Psoas muscle (tissue), 8 donors: ENCODE data around the gene FBXW5. TPM values are rescaled to one million over a fixed set of nuclear protein-coding genes. Genes with fewer than 3 reads are reported as not detected.

Experiments
- ATAC-seq, 4 donors: fragments of 200-7000 bp; cut with Tn5 transposase; one replicate each; pipeline ENCODE4 v1.9.1; 2020; ENCODE audit warnings: moderate library complexity in 3 of 4, mild to moderate bottlenecking in 2 of 4
- DNase-seq, 2 donors: peaks; one replicate each; pipeline ENCODE4 v3.0.0-alpha.2; 2020
- H3K27ac ChIP-seq: fragments of 200-600 bp; one replicate; pipeline ENCODE4 v1.8.0; 2022
- H3K27me3 ChIP-seq, 3 donors: fragments of 200-600 bp in 1 of 3; one replicate each; pipeline versions ENCODE4 v1.6.1 to v1.8.0; 2013 to 2022; ENCODE audit warnings: low read length in 2 of 3, mild to moderate bottlenecking in 2 of 3, moderate library complexity in 1 of 3; ENCODE audit not compliant: insufficient read depth in 3 of 3
- H3K36me3 ChIP-seq, 2 donors: fragments of 200-600 bp in 1 of 2; one replicate each; pipeline versions ENCODE4 v1.6.1 to v1.8.0; 2013 to 2022; ENCODE audit warnings: low read depth in 1 of 2, mild to moderate bottlenecking in 1 of 2, moderate library complexity in 1 of 2; ENCODE audit not compliant: insufficient read depth in 1 of 2
- H3K4me1 ChIP-seq: fragments of 200-600 bp; one replicate; pipeline ENCODE4 v1.8.0; 2022
- H3K4me3 ChIP-seq: fragments of 200-600 bp; one replicate; pipeline ENCODE4 v1.8.0; 2022; ENCODE audit warnings: mild to moderate bottlenecking
- H3K9me3 ChIP-seq: fragments of 200-600 bp; one replicate; pipeline ENCODE4 v1.8.0; 2022
- WGBS, 3 donors: extraction: QIAGEN DNeasy Blood & Tissue Kit; methylation state at CpG; one replicate each; pipeline versions ENCODE4 v1.1.6 to v1.1.7; 2013; 5-methylcytosine and 5-hydroxymethylcytosine counted together
- intact Hi-C, 2 donors: fragments of 100-400 bp; cut with DNase I; formaldehyde crosslinking; loops; one replicate each; pipeline versions ENCODE4 v1.11.0 to v1.14.2; 2022
- polyA plus RNA-seq, 3 donors: library from polyadenylated mRNA; stranded (reverse); fragments of 200-250 nt; gene quantifications; one replicate each; pipeline ENCODE4 v1.2.3, GENCODE V29; 2013
- total RNA-seq, 4 donors: library from RNA; stranded (reverse); fragmentation: NEBNext Ultra II Directional in 2 of 4; extraction: Animal tissue kit (Norgen Biotek cat#: 25700) in 2 of 4; gene quantifications; one replicate each; pipeline versions ENCODE4 v1.2.1 to v1.2.4, GENCODE V29; 2021 to 2023
- TF ChIP-seq, protein P1 (sequence below): fragments of 200-600 bp; IDR thresholded peaks from one replicate; pipeline ENCODE4 v1.8.0; 2022; ENCODE audit warnings: antibody characterized with exemption
- donor health status: healthy with polysubstance abuse.
- donor health status: DM: no; HTN: no; CAD: no; lungs with moderate emphysema.
- donor health status: Bipolar disorder and iron deficiency.
- donor health status: healthy.
- donor health status: DM: yes; HTN: yes; CAD: no.
- donor health status: DM: no; HTN: no; CAD: no.
- donor health status: DM: no; HTN: no; CAD: no.
- donor health status: DM: yes; HTN: yes; CAD: no.

Gene FBXW5
- total and polyA plus RNA-seq, 7 donors = 135 to 261 (median 202) TPM

DNA sequence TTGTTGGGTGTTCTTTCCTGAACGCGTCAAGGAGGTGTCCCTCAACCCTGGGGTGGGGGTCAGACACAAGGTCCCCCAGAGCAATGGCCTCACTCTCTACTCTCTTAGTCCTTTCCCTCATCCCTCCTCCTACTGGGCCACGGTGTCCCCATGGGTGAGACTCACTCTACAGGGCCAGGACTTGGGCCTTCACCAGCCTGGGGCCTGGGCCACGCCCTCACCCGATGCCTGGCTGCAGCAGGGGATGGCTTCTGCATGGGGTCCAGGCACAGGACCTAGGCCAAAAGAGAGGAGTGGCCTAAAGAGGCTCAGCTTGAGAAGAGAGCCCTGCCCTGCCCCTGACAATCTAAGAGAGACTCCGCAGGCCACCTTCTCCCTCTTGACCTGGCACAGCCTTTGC is 13.4 kb upstream of the FBXW5 start:
- intact Hi-C loops = no loop called here
- Histone ChIP-seq H3K4me3 (no peak overlapping the region), H3K27ac (no peak overlapping the region), H3K9me3 (no peaks in the 10 kb centered on the region), H3K4me1 (no peaks in the 10 kb centered on the region), H3K36me3 (no peaks in the 10 kb centered on the region), H3K27me3 (peaks cover 0 to 5% (median 0%) of the 10 kb centered on the region in 3 donors)
- DNase-seq (no peak), ATAC-seq (no peak)
- 82 to 95% (median 85%) methylated on average over 6 of the region's 6 CpGs for WGBS, 3 donors
- TF ChIP-seq, protein P1, sequence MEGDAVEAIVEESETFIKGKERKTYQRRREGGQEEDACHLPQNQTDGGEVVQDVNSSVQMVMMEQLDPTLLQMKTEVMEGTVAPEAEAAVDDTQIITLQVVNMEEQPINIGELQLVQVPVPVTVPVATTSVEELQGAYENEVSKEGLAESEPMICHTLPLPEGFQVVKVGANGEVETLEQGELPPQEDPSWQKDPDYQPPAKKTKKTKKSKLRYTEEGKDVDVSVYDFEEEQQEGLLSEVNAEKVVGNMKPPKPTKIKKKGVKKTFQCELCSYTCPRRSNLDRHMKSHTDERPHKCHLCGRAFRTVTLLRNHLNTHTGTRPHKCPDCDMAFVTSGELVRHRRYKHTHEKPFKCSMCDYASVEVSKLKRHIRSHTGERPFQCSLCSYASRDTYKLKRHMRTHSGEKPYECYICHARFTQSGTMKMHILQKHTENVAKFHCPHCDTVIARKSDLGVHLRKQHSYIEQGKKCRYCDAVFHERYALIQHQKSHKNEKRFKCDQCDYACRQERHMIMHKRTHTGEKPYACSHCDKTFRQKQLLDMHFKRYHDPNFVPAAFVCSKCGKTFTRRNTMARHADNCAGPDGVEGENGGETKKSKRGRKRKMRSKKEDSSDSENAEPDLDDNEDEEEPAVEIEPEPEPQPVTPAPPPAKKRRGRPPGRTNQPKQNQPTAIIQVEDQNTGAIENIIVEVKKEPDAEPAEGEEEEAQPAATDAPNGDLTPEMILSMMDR = no peak

DNA sequence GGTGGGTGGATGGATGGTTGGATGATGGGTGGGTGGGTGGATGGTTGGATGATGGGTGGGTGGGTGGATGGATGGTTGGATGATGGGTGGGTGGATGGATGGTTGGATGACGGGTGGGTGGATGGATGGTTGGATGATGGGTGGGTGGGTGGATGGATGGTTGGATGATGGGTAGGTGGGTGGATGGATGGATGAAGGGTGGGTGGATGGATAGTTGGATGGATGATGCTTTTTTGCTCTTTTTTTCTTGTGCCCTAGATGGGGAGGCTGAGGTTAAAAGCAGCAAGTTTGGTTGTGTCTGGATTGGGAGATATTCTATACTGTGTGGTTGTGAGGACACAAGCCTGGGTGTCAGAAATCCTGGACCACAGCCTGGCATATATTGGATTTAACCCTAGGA is 12.9 kb upstream of the FBXW5 start:
- TF ChIP-seq, protein P1 = no peak
- no peak for ATAC-seq
- peaks cover 0 to 5% (median 0%) of the 10 kb centered on the region in 3 donors for H3K27me3 ChIP-seq
- no peak overlapping the region for H3K4me3 ChIP-seq
- 92 to 100% (median 100%) methylated on average over 1 of the region's 1 CpG for WGBS, 3 donors
- H3K27ac ChIP-seq = no peak overlapping the region
- H3K9me3 ChIP-seq = no peaks in the 10 kb centered on the region
- no peaks in the 10 kb centered on the region for H3K4me1 ChIP-seq
- intact Hi-C loops = no loop called here
- no peaks in the 10 kb centered on the region for H3K36me3 ChIP-seq
- DNase-seq = no peak

DNA sequence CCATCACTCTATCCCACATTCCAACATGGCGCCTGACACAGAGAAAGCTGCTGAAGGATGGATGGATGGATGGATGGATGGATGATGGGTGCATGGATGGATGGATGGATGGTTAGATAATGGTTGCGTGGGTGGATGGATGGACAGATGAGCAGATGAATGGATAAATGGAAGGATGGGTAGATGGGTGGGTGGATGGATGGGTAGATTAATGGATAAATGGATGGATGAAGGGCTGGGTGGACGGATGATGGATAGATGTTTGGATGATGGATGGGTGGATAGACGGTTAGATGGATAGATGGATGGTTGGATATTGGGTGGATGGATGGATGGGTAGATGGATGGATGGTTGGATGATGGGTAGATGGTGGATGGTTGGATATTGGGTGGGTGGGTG is 12.1 kb upstream of the FBXW5 start:
- H3K4me1 ChIP-seq = no peaks in the 10 kb centered on the region
- no peaks in the 10 kb centered on the region for H3K36me3 ChIP-seq
- WGBS, 3 donors = 96 to 98% (median 98%) methylated on average over 4 of the region's 4 CpGs
- no peak overlapping the region for H3K4me3 ChIP-seq
- DNase-seq (no peak), ATAC-seq (no peak)
- TF ChIP-seq, protein P1 = no peak
- no peaks in the 10 kb centered on the region for H3K9me3 ChIP-seq
- H3K27ac ChIP-seq = no peak overlapping the region
- intact Hi-C loops = no loop called here
- H3K27me3 ChIP-seq = peaks cover 0 to 5% (median 0%) of the 10 kb centered on the region in 3 donors

DNA sequence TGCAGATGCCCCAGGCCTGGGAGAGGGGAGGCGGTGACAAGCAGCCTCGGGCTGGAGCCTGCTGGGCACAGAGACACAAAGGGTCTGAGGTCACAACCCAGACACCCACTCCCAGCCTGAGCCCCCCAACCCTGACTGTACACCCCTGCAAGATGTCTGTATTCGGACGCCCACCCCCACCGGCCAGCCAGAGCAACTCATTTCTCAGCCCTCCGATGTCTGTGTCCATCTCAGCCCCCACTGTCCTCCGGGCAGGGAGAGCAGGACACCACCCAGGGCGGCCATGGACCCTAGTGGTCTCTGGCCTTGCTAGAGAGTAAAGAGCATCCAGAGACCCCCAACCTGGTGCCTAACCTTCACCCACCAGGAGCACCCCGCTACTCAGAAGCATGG is 11.4 kb upstream of the FBXW5 start:
- intact Hi-C loops = no loop called here
- Histone ChIP-seq H3K36me3 (no peaks in the 10 kb centered on the region), H3K4me1 (no peaks in the 10 kb centered on the region), H3K27ac (no peak overlapping the region), H3K27me3 (peaks cover 0 to 5% (median 0%) of the 10 kb centered on the region in 3 donors), H3K9me3 (no peaks in the 10 kb centered on the region), H3K4me3 (no peak overlapping the region)
- TF ChIP-seq, protein P1 = no peak
- WGBS, 3 donors = 88 to 96% (median 93%) methylated on average over 9 of the region's 9 CpGs
- ATAC-seq (no peak), DNase-seq (no peak)

DNA sequence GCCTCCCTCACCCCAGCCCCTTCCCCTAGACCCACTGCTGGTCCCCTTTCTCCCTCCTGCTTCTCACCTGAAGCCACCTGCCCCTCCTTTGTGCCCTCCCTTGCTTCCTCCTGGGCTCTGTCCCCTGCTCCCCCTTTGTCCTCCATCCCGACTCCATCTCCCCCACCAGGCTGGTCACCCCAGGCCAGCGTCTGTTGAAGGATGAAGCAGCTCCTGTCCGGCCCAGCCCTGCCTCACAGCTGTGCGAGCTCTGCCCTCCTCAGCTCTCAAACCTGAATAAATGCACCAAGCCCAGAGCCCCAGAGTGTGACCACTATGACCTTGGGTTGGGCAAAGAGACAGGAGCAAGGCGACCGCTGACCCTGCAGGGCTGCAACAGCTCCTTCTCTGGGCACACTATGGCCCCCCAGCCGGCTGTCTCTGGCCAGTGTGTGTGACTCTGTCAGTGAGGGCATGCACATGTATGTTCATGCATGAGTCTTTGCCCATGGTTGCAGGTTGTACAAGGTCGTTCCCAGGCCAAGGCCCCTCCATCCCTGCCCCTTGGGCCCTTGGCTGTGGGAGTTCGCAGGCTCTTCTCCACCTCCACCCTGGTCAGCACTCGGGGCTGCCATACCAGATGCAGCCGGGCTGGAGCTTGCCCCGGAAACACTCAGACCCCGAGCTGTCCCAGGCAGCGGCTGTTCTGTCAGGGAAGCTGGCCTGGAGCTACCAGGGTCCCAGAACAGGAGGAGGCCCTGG is 10.8 kb upstream of the FBXW5 start:
- peaks cover 4% of the 10 kb centered on the region for H3K4me1 ChIP-seq
- no peak for ATAC-seq
- intact Hi-C loops = no loop called here
- TF ChIP-seq, protein P1 = no peak
- peaks cover 0 to 5% (median 0%) of the 10 kb centered on the region in 3 donors for H3K27me3 ChIP-seq
- no peaks in the 10 kb centered on the region for H3K9me3 ChIP-seq
- no peak for DNase-seq
- no peak overlapping the region for H3K4me3 ChIP-seq
- H3K36me3 ChIP-seq = no peaks in the 10 kb centered on the region
- 78 to 90% (median 81%) methylated on average over 14 of the region's 14 CpGs for WGBS, 3 donors
- H3K27ac ChIP-seq = no peak overlapping the region
